WERI-Rb-1 (cell line): ENCODE results near the gene NIPAL3.

Experiments used
- DNase-seq: peaks from one replicate; pipeline ENCODE4 v3.0.0-alpha.2; 2020
- H3K27ac ChIP-seq: fragments of 250-450 bp; sonication (Bioruptor Pico); 2 replicates; pipeline ENCODE4 v1.5.1; 2020; ENCODE audit warnings: mild to moderate bottlenecking, moderate library complexity
- H3K27me3 ChIP-seq: fragments of 250-450 bp; sonication (Bioruptor Pico); 2 replicates; pipeline ENCODE4 v1.5.1; 2021; ENCODE audit warnings: mild to moderate bottlenecking, low read depth, moderate library complexity; ENCODE audit not compliant: insufficient read depth, severe bottlenecking
- H3K36me3 ChIP-seq: fragments of 250-450 bp; sonication (Bioruptor Pico); 2 replicates; pipeline ENCODE4 v1.5.1; 2020; ENCODE audit warnings: mild to moderate bottlenecking, moderate library complexity
- H3K4me3 ChIP-seq: 2 replicates; pipeline ENCODE4 v1.5.1; 2011; ENCODE audit warnings: low read depth, mild to moderate bottlenecking, control low read depth, low read length
- H3K9me3 ChIP-seq: fragments of 250-450 bp; sonication (Bioruptor Pico); 2 replicates; pipeline ENCODE4 v1.5.1; 2021; ENCODE audit warnings: mild to moderate bottlenecking, moderate library complexity; ENCODE audit not compliant: severe bottlenecking
- TF ChIP-seq, protein P1 (sequence below): IDR thresholded peaks from 2 replicates; pipeline ENCODE4 v1.5.1; 2011; ENCODE audit warnings: low read depth, mild to moderate bottlenecking, control low read depth, inconsistent platforms, low read length

NIPAL3 gene

DNA sequence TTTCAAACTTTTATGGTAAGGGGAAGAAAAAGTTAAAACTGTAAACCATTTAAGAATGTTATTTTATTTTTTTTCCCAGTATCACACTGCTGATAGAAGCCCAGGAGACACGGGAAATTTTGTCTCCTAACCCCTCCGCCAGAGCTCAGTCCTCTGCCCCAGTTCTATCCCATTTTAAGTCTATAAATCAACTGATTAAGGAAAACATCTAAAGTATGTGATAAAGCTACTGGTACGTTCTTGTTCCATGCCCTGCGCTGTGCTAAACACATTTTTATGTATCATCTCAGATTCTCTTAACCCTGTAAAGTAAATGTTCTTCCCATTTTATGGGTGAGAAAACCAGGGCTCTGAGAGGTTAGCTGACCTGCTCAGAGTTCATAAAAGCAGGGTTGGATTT is 34.7 kb downstream of the NIPAL3 start:
- H3K36me3 ChIP-seq, result peaks cover 19% of the 10 kb centered on the region; the same call in 1 of the 2 replicates
- TF ChIP-seq, protein P1, sequence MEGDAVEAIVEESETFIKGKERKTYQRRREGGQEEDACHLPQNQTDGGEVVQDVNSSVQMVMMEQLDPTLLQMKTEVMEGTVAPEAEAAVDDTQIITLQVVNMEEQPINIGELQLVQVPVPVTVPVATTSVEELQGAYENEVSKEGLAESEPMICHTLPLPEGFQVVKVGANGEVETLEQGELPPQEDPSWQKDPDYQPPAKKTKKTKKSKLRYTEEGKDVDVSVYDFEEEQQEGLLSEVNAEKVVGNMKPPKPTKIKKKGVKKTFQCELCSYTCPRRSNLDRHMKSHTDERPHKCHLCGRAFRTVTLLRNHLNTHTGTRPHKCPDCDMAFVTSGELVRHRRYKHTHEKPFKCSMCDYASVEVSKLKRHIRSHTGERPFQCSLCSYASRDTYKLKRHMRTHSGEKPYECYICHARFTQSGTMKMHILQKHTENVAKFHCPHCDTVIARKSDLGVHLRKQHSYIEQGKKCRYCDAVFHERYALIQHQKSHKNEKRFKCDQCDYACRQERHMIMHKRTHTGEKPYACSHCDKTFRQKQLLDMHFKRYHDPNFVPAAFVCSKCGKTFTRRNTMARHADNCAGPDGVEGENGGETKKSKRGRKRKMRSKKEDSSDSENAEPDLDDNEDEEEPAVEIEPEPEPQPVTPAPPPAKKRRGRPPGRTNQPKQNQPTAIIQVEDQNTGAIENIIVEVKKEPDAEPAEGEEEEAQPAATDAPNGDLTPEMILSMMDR, result no peak
- DNase-seq, result no peak

DNA sequence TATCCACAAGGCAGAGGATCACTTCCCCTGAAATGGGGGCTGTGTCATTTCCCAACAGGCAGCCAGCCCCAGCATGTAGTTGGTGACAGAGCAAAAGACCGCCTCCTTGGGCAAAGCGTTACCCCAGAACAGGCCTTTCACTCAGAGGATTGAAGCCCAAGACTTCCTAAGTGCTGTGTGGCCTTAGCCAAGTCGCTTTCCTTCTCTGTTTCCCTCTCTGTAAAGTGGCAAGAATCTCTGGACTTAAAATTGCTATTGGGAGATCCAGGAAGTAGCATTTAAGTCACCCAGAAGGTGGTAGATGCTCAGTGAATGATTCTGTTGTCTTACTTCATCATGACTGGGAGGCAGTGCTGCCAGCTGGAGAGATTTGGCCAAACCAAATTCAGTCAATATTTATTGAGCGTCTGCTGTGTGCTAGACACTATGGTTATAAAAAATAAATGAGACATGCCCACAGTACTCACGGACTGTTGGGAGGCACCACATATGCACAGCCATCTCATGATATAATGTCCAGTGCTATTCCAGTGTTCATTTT is 35.3 kb downstream of the NIPAL3 start:
- no peaks in the 10 kb centered on the region for H3K9me3 ChIP-seq
- H3K4me3 ChIP-seq, result no peak overlapping the region
- TF ChIP-seq, protein P1, result no peak
- no peaks in the 10 kb centered on the region for H3K27me3 ChIP-seq
- H3K27ac ChIP-seq, result no peak overlapping the region
- peaks cover 19% of the 10 kb centered on the region for H3K36me3 ChIP-seq
- no peak for DNase-seq

More for the DNA sequence above, 34.7 kb downstream of the NIPAL3 start:
- H3K27ac ChIP-seq, result no peak overlapping the region
- H3K27me3 ChIP-seq, result no peaks in the 10 kb centered on the region
- H3K9me3 ChIP-seq, result no peaks in the 10 kb centered on the region
- H3K4me3 ChIP-seq, result no peak overlapping the region

DNA sequence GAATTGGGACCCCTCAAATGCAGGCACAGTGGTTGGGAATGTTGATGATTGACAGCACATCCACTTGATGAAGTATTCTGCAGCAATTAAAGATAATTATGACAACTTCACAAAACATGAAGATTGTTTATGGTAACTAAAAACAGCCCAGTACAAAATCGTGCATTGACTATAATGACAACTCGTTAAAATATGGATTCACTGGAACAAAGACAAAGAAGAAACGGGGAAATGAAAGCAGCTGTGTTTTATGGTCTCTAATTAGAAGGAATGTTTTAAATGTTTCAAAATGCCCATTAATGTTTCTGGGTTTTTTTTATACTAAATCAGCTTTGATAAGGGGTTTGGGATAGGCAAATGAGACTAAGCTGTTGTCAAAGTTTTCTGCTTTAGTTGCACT is 36.1 kb downstream of the NIPAL3 start:
- TF ChIP-seq, protein P1, result no peak
- Histone ChIP-seq H3K27me3 (no peaks in the 10 kb centered on the region), H3K27ac (no peak overlapping the region), H3K9me3 (no peaks in the 10 kb centered on the region), H3K36me3 (peaks cover 19% of the 10 kb centered on the region), H3K4me3 (no peak overlapping the region)
- DNase-seq, result no peak

DNA sequence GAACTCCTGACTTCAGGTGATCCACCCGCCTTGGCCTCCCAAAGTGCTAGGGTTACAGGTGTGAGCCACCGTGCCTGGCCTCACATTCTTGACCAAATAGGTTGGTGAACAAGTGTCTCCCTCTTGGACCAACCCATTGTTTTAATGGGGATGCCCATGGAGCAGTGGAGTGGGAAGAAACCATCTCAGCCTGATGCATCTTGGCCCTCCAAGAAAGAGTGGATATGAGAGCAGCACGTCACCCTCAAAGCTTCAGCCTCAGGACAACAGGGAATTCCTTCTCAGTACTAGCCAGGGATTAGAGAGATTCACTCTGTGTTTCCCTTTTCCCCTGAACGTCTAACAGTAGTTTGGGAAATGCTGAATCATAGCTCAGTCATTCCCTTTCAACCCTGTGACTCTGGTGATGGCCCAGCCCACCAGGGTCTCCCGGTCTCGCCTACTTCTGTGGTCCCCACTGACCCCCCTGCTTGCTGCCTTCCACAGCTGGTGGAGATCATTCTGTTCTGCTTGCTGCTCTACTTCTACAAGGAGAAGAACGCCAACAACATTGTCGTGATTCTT is 37.4 kb downstream of the NIPAL3 start:
- TF ChIP-seq, protein P1, result no peak
- no peak overlapping the region for H3K27ac ChIP-seq

DNA sequence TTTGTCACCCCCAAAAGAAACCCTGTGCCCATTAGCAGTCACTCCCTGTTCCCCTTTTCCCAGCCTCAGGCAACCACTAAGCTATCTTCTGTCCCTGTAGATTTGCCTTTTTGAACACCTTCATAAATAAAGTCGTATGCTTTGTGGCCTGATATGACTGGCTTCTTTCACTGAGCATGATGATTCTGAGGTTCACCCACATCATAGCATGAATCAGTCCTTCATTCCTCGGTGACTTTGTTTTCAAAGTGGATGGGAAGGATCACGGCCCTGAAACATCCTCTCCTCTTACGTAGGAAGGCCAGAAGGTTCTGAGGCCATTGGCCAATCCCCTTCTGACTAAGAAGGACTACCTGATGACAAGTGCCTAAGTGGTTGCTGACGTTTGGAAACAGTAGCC is 39.1 kb downstream of the NIPAL3 start:
- no peaks in the 10 kb centered on the region for H3K9me3 ChIP-seq
- TF ChIP-seq, protein P1, result no peak
- no peak overlapping the region for H3K27ac ChIP-seq
- peaks cover 15% of the 10 kb centered on the region for H3K36me3 ChIP-seq
- H3K27me3 ChIP-seq, result no peaks in the 10 kb centered on the region
- no peak overlapping the region for H3K4me3 ChIP-seq
- DNase-seq, result no peak

More for the DNA sequence above, 37.4 kb downstream of the NIPAL3 start:
- H3K27me3 ChIP-seq, result no peaks in the 10 kb centered on the region
- H3K4me3 ChIP-seq, result no peak overlapping the region
- DNase-seq, result no peak
- peaks cover 19% of the 10 kb centered on the region for H3K36me3 ChIP-seq
- no peaks in the 10 kb centered on the region for H3K9me3 ChIP-seq

DNA sequence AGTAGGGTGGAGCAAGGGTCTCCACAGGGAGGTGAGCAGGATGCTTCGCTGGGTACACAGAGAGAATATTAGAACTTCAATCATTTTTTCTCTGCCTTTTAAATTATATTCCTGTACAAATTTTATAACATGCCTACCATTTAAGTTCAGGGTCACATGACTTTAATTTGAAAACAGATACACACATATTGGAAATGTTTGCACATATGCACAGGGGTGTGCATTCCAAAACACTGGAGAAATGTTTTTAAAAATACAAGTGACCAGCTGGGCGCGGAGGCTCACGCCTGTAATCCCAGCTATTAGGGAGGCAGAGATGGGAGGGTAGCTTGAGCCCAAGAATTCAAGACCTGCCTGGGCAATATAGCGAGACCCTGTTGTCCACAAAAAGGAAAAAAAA is 39.7 kb downstream of the NIPAL3 start:
- Histone ChIP-seq H3K27me3 (no peaks in the 10 kb centered on the region), H3K4me3 (no peak overlapping the region), H3K36me3 (peaks cover 12% of the 10 kb centered on the region), H3K27ac (no peak overlapping the region), H3K9me3 (no peaks in the 10 kb centered on the region)
- DNase-seq, result no peak
- TF ChIP-seq, protein P1, result no peak
